HL-60 (cell line): ENCODE results near the gene ANKH.

ENCODE experiments used
- DNase-seq, 2 experiments: peaks; one replicate each; pipeline ENCODE4 v3.0.0-alpha.2; 2010 to 2020; ENCODE audit warnings: low read depth in 1 of 2, low spot score in 1 of 2
- H3K27ac ChIP-seq: fragments of 250-450 bp; sonication (Bioruptor Pico); replicated peaks from 2 replicates; pipeline ENCODE4 v1.5.1; 2020; ENCODE audit warnings: mild to moderate bottlenecking, moderate library complexity
- H3K27me3 ChIP-seq: fragments of 250-450 bp; sonication (Bioruptor Pico); 2 replicates; pipeline ENCODE4 v1.5.1; 2021; ENCODE audit warnings: mild to moderate bottlenecking, moderate library complexity; ENCODE audit not compliant: insufficient read depth, poor library complexity, severe bottlenecking
- H3K4me3 ChIP-seq: replicated peaks from 2 replicates; pipeline ENCODE4 v1.5.1; 2011; ENCODE audit warnings: mild to moderate bottlenecking, control low read depth, low read length; ENCODE audit not compliant: insufficient read depth
- GABPA ChIP-seq: IDR thresholded peaks from 2 replicates; pipeline ENCODE4 v1.6.1; 2012; ENCODE audit warnings: low read depth
- POLR2AphosphoS5 ChIP-seq: IDR thresholded peaks from 2 replicates; pipeline ENCODE4 v1.6.1; 2012; ENCODE audit warnings: low read depth
- SPI1 ChIP-seq: IDR thresholded peaks from 2 replicates; pipeline ENCODE4 v1.6.1; 2012; ENCODE audit warnings: low read depth, mild to moderate bottlenecking, borderline replicate concordance
- TF ChIP-seq, protein P1 (sequence below): IDR thresholded peaks from one replicate; pipeline ENCODE4 v1.5.1; 2011; ENCODE audit warnings: low read length, control low read depth, inconsistent platforms; ENCODE audit not compliant: insufficient read depth
- TF ChIP-seq, protein P2 (sequence below): IDR thresholded peaks from 2 replicates; pipeline ENCODE4 v1.6.1; 2012; ENCODE audit warnings: low read depth; ENCODE audit not compliant: insufficient replicate concordance

ANKH gene

GRCh38 chr5:14810928-14811572 lies 60.5 kb downstream of the ANKH start:
- no peak for DNase-seq
- TF ChIP-seq POLR2AphosphoS5 (no peak), SPI1 (no peak), GABPA (no peak)
- TF ChIP-seq, protein P1, sequence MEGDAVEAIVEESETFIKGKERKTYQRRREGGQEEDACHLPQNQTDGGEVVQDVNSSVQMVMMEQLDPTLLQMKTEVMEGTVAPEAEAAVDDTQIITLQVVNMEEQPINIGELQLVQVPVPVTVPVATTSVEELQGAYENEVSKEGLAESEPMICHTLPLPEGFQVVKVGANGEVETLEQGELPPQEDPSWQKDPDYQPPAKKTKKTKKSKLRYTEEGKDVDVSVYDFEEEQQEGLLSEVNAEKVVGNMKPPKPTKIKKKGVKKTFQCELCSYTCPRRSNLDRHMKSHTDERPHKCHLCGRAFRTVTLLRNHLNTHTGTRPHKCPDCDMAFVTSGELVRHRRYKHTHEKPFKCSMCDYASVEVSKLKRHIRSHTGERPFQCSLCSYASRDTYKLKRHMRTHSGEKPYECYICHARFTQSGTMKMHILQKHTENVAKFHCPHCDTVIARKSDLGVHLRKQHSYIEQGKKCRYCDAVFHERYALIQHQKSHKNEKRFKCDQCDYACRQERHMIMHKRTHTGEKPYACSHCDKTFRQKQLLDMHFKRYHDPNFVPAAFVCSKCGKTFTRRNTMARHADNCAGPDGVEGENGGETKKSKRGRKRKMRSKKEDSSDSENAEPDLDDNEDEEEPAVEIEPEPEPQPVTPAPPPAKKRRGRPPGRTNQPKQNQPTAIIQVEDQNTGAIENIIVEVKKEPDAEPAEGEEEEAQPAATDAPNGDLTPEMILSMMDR, result no peak
- TF ChIP-seq, protein P2, sequence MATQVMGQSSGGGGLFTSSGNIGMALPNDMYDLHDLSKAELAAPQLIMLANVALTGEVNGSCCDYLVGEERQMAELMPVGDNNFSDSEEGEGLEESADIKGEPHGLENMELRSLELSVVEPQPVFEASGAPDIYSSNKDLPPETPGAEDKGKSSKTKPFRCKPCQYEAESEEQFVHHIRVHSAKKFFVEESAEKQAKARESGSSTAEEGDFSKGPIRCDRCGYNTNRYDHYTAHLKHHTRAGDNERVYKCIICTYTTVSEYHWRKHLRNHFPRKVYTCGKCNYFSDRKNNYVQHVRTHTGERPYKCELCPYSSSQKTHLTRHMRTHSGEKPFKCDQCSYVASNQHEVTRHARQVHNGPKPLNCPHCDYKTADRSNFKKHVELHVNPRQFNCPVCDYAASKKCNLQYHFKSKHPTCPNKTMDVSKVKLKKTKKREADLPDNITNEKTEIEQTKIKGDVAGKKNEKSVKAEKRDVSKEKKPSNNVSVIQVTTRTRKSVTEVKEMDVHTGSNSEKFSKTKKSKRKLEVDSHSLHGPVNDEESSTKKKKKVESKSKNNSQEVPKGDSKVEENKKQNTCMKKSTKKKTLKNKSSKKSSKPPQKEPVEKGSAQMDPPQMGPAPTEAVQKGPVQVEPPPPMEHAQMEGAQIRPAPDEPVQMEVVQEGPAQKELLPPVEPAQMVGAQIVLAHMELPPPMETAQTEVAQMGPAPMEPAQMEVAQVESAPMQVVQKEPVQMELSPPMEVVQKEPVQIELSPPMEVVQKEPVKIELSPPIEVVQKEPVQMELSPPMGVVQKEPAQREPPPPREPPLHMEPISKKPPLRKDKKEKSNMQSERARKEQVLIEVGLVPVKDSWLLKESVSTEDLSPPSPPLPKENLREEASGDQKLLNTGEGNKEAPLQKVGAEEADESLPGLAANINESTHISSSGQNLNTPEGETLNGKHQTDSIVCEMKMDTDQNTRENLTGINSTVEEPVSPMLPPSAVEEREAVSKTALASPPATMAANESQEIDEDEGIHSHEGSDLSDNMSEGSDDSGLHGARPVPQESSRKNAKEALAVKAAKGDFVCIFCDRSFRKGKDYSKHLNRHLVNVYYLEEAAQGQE, result no peak
- H3K27me3 ChIP-seq, result peaks cover 5% of the 10 kb centered on the region
- H3K27ac ChIP-seq, result no peak overlapping the region
- H3K4me3 ChIP-seq, result no peak overlapping the region

DNA sequence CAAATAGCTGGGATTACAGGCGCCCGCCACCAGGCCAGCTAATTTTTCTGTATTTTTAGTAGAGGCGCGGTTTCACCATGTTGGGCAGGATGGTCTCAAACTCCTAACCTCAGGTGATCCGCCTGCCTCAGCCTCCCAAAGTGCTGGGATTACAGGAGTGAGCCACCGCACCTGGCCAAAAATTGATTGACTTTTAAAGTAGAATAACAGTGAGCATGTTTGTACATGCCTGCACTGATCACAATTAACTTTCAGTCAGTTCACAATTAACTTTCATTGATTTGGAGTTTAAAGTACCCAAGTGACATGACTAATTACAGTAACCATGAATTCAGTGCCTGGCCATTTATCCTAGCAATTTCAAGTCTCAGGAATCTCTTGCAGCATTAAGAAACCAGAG lies 61.3 kb downstream of the ANKH start:
- TF ChIP-seq POLR2AphosphoS5 (no peak), SPI1 (no peak), GABPA (no peak)
- TF ChIP-seq, protein P1, result no peak
- TF ChIP-seq, protein P2, result no peak
- no peak for DNase-seq
- Histone ChIP-seq H3K27me3 (peaks cover 5% of the 10 kb centered on the region), H3K4me3 (no peak overlapping the region), H3K27ac (no peak overlapping the region)

DNA sequence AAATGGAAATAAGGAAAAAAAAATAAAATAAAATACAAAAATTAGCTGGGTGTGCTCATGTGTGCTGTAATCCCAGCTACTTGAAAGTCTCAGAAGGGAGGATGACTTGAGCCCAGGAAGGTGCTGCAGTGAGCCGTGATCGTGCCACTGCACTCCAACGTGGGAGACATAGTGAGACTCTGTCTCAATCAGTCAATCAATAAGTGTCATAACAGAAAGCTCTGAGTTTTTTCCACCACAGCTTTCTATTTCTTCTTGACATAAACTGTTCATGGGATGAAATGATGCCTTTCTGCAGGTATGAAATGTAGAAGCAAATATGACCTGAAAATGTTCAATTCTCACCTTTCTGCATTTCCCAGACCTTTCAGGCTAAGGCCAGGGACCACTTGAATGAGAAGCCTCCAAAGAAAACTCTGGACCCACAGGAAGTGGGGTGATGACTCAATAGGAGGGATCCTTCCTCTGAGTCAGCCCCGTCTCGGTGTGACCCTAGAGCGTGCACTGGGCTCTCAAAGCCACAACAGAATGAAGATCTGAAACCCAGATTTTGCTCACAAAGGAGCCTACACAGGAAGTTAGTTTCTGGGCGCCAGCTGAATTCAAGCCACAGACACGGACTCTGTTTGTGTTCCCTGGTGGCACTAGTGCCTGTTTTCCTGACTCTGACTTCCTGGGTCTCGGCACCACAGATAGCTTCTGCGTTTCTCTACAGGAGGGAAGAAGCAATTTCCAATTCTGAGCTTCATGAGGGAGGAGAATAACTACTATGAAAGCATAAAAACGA lies 62.0 kb downstream of the ANKH start:
- no peak overlapping the region for H3K27ac ChIP-seq
- DNase-seq, result peak; percentile 31 to 75

More for the DNA sequence above, 62.0 kb downstream of the ANKH start:
- no peak for TF ChIP-seq GABPA
- no peak for TF ChIP-seq POLR2AphosphoS5
- TF ChIP-seq, protein P2, result no peak
- no peak for TF ChIP-seq SPI1
- TF ChIP-seq, protein P1, result no peak
- Histone ChIP-seq H3K27me3 (peaks cover 5% of the 10 kb centered on the region), H3K4me3 (no peak overlapping the region)
